GM12872 (cell line): ENCODE results near the gene ZSCAN1.

ENCODE experiments used
- CTCF ChIP-seq: IDR thresholded peaks from 3 replicates; pipeline ENCODE4 v1.5.1; 2011; ENCODE audit warnings: low read depth, mild to moderate bottlenecking, low read length, moderate library complexity; ENCODE audit not compliant: insufficient read depth

ZSCAN1 gene

GRCh38 chr19:58053480-58054156 lies 19.8 kb downstream of the ZSCAN1 start:
- TF ChIP-seq CTCF = no peak

- no peak for TF ChIP-seq CTCF
Observed at GRCh38 chr19:58054901-58055874, 21.4 kb downstream of the ZSCAN1 start.

GRCh38 chr19:58056261-58056660 lies 22.4 kb downstream of the ZSCAN1 start:
- TF ChIP-seq CTCF = no peak

- no peak for TF ChIP-seq CTCF
Observed at GRCh38 chr19:58056861-58057260, 23.0 kb downstream of the ZSCAN1 start.

- no peak for TF ChIP-seq CTCF
Observed at GRCh38 chr19:58058467-58058866, 24.6 kb downstream of the ZSCAN1 start.

GRCh38 chr19:58059003-58059670 lies 25.3 kb downstream of the ZSCAN1 start, which contains the start of gene ZNF135:
Gene ZNF135 (plus strand): TSS chr19:58059282. CDS start chr19:58060003, 721 bp downstream.
- TF ChIP-seq CTCF = no peak

GRCh38 chr19:58059671-58060078 lies 25.9 kb downstream of the ZSCAN1 start:
- TF ChIP-seq CTCF = no peak
